ENCODE results near the gene SLC25A6.

DNA sequence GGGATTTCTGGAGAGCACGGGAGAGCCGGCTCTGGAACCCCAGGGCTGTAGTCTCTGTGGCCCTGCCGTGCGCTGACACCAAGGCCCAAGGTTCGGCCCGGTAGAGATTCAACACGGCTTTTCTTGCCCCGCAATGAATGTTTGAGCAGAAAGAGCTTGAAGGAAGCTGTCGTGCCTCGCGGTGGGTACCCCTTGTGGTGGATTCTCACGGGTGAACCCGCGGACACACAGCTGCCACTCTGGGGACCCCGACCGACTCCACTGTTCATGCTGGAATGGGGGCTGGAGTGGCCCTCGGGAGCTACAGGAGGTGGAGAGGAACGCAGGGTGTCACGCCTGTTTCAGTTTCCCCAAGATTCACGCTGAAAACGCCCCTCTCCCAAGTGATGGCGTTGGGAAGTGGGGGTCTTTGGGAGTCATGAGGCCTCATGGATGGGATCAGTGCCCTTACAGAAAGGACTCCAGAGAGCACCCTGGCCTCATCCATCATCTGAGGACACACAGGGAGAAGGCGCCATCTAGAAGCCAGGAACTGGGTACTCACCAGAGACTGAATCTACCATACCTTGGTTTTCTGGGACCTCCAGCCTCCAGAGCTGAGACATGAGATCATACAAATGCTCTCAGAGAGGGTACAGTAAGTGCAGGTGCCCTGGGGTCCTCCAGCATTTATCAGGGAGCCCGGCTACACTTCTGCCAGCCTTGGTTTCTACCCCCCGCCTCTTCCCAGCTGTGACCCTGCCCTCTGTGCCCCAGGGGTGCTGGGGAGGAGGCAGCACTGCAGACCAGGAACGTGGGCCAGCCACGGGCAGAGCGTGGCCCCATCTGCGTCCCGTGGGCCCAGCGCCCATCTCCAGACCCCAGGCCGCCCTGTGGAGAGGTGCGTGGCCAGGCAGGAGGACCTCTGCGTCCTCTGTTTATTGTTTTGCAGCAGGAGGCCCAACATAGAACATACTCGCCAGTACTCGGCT is 6.4 kb downstream of the SLC25A6 start:
- TF ChIP-seq BRCA1 (CRISPR knock-in tag; IDR thresholded peaks at IDR 0.05): no peak
- TF ChIP-seq GABPA (IDR thresholded peaks at IDR 0.05; ENCODE audit: low read depth, low read length): no peak
- TF ChIP-seq GABPA (CRISPR knock-in tag; IDR thresholded peaks at IDR 0.05; ENCODE audit: low read depth): no peak
- TF ChIP-seq, protein P1, sequence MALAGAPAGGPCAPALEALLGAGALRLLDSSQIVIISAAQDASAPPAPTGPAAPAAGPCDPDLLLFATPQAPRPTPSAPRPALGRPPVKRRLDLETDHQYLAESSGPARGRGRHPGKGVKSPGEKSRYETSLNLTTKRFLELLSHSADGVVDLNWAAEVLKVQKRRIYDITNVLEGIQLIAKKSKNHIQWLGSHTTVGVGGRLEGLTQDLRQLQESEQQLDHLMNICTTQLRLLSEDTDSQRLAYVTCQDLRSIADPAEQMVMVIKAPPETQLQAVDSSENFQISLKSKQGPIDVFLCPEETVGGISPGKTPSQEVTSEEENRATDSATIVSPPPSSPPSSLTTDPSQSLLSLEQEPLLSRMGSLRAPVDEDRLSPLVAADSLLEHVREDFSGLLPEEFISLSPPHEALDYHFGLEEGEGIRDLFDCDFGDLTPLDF (CRISPR knock-in tag; IDR thresholded peaks at IDR 0.05): no peak
